ENCODE results near the gene API5. TPM values are rescaled to one million over a fixed set of nuclear protein-coding genes. Genes with fewer than 3 reads are reported as not detected.

Gene API5
- total RNA-seq, 6 experiments from 2014 or later, result 89.7 to 106 (median 101) TPM

DNA sequence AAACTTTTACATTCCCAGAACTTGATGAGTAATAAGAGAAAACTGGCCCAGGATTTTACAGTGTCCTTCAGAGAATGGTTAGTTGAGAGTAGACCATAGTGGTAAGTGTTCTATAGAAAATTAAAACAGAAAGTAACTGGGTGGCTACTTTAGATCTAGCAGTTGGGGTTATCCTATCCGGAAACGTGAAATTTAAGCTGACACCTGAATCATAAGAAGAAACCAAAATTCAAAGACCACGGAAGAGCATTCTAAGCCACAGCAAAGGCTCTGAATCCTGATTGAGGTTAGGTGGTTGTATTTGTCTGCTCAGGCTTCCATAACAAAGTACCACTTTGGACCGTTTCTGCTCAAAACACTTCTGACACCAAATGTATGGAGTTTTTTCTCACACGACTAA, 80.9 kb downstream of the API5 start:
- Mint-ChIP-seq H3K36me3 (ENCODE audit: low read depth) (peaks cover 44% of the 10 kb centered on the region), H3K4me3 (no peak overlapping the region)
- TF ChIP-seq, protein P1, sequence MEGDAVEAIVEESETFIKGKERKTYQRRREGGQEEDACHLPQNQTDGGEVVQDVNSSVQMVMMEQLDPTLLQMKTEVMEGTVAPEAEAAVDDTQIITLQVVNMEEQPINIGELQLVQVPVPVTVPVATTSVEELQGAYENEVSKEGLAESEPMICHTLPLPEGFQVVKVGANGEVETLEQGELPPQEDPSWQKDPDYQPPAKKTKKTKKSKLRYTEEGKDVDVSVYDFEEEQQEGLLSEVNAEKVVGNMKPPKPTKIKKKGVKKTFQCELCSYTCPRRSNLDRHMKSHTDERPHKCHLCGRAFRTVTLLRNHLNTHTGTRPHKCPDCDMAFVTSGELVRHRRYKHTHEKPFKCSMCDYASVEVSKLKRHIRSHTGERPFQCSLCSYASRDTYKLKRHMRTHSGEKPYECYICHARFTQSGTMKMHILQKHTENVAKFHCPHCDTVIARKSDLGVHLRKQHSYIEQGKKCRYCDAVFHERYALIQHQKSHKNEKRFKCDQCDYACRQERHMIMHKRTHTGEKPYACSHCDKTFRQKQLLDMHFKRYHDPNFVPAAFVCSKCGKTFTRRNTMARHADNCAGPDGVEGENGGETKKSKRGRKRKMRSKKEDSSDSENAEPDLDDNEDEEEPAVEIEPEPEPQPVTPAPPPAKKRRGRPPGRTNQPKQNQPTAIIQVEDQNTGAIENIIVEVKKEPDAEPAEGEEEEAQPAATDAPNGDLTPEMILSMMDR (IDR thresholded peaks at IDR 0.05), result no peak

DNA sequence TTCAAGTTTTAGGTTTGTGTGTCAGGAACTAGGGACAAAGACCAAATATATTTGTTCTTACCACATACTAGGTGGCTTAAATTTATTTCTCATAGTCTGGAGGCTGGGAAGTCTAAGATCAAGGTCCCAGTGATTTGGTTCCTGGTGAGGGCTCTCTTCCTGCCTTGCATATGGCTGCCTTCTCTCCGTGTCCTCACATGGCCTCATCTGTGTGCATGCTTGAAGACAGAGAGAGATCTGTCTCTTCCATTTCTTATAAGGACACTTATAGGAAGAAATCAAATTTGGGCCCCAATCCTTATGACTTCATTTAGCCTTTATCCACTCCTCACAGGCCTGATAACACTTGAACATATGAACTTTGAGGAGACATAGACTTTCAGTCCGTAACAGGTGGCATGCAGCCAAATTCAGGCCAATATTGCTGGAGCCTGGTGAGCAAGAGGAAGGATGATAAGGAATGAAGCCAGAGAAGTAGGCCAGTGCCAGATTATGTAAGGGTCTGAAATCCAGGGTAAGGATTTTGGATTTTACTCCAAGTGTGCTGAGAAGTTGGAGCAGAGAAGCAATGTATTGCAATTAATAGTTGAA, 82.1 kb downstream of the API5 start:
- peaks cover 51% of the 10 kb centered on the region for H3K36me3 Mint-ChIP-seq (ENCODE audit: low read depth)
- DNase-seq, result no peak
- H3K9me3 Mint-ChIP-seq, result no peaks in the 10 kb centered on the region
- H3K4me1 Mint-ChIP-seq (ENCODE audit: low read depth), result peaks cover 1% of the 10 kb centered on the region; the same call in 1 of the 2 replicates
- peaks cover 2% of the 10 kb centered on the region; the same call in 1 of the 2 replicates for H3K27me3 Mint-ChIP-seq (ENCODE audit: insufficient read depth)
- TF ChIP-seq, protein P1 (IDR thresholded peaks at IDR 0.05), result no peak
- H3K27ac Mint-ChIP-seq, result no peak overlapping the region
- no peak overlapping the region for H3K4me3 Mint-ChIP-seq

More for the DNA sequence above, 80.9 kb downstream of the API5 start:
- DNase-seq, result no peak
- peaks cover 2% of the 10 kb centered on the region; the same call in 1 of the 2 replicates for H3K27me3 Mint-ChIP-seq (ENCODE audit: insufficient read depth)
- H3K4me1 Mint-ChIP-seq (ENCODE audit: low read depth), result no peaks in the 10 kb centered on the region
- no peak overlapping the region for H3K27ac Mint-ChIP-seq
- H3K9me3 Mint-ChIP-seq, result no peaks in the 10 kb centered on the region

Other genes with a start within 250 kb of the API5 start
- 10 to 100 TPM; 30.1 to 44.5 (median 38.6) TPM for gene TTC17, start 46.9 kb downstream of the API5 start, total RNA-seq (2021; fragmentation: NEBNext Ultra II Directional; extraction: Animal tissue kit (Norgen Biotek cat#: 25700))